Upper lobe of right lung (tissue), 1 donor: ENCODE results near the gene SKOR1. TPM values are rescaled to one million over a fixed set of nuclear protein-coding genes. Genes with fewer than 3 reads are reported as not detected.

Source experiments
- ATAC-seq: fragments of 200-7000 bp; cut with Tn5 transposase; one replicate; pipeline ENCODE4 v1.9.1; 2020; ENCODE audit warnings: mild to moderate bottlenecking, moderate library complexity
- DNase-seq: peaks from one replicate; pipeline ENCODE4 v3.0.0-alpha.2; 2020
- H3K27ac ChIP-seq: fragments of 200-600 bp; one replicate; pipeline ENCODE4 v1.8.0; 2022
- H3K27me3 ChIP-seq: fragments of 200-600 bp; one replicate; pipeline ENCODE4 v1.8.0; 2022; ENCODE audit warnings: mild to moderate bottlenecking
- H3K36me3 ChIP-seq: fragments of 200-600 bp; one replicate; pipeline ENCODE4 v1.8.0; 2022
- H3K4me1 ChIP-seq: fragments of 200-600 bp; one replicate; pipeline ENCODE4 v1.8.0; 2022
- H3K4me3 ChIP-seq: fragments of 200-600 bp; one replicate; pipeline ENCODE4 v1.8.0; 2022; ENCODE audit warnings: mild to moderate bottlenecking
- H3K9me3 ChIP-seq: fragments of 200-600 bp; one replicate; pipeline ENCODE4 v1.8.0; 2022
- intact Hi-C: fragments of 100-400 bp; cut with DNase I; formaldehyde crosslinking; loops from one replicate; pipeline ENCODE4 v1.11.0; 2022
- total RNA-seq: library from RNA; stranded (reverse); fragmentation: NEBNext Ultra II Directional; extraction: Animal tissue kit (Norgen Biotek cat#: 25700); gene quantifications from one replicate; pipeline ENCODE4 v1.2.1, GENCODE V29; 2021
- TF ChIP-seq, protein P1 (sequence below): fragments of 200-600 bp; IDR thresholded peaks from one replicate; pipeline ENCODE4 v1.8.0; 2022; ENCODE audit warnings: antibody characterized with exemption
- donor health status: DM: no; HTN: yes; CAD: no; lungs with severe emphysema.

The SKOR1 gene
- total RNA-seq, 1 donor from 2014 or later, result 0.52 TPM

DNA sequence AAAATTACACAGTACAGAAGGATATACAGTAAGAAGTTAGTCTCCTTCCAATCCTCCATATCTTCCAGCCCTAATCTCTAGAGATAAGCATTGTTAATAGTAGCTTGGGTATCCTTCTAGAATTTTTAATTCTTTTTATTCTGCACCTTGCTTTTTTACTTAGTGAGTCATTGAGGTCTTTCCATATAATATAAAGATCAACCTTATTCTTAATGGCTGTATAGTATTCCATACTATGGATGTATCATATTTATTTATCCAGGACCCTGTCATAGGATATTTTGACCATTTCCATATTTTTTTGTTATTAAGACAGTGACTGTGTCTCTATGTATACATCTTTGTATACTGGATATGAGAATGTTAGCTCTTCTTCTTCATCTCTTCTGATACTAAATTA lies 36.3 kb upstream of the SKOR1 start:
- TF ChIP-seq, protein P1, sequence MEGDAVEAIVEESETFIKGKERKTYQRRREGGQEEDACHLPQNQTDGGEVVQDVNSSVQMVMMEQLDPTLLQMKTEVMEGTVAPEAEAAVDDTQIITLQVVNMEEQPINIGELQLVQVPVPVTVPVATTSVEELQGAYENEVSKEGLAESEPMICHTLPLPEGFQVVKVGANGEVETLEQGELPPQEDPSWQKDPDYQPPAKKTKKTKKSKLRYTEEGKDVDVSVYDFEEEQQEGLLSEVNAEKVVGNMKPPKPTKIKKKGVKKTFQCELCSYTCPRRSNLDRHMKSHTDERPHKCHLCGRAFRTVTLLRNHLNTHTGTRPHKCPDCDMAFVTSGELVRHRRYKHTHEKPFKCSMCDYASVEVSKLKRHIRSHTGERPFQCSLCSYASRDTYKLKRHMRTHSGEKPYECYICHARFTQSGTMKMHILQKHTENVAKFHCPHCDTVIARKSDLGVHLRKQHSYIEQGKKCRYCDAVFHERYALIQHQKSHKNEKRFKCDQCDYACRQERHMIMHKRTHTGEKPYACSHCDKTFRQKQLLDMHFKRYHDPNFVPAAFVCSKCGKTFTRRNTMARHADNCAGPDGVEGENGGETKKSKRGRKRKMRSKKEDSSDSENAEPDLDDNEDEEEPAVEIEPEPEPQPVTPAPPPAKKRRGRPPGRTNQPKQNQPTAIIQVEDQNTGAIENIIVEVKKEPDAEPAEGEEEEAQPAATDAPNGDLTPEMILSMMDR, result no peak
- DNase-seq (no peak), ATAC-seq (no peak)
- Histone ChIP-seq H3K9me3 (no peaks in the 10 kb centered on the region), H3K4me1 (no peaks in the 10 kb centered on the region), H3K36me3 (no peaks in the 10 kb centered on the region), H3K27ac (no peak overlapping the region), H3K27me3 (no peaks in the 10 kb centered on the region), H3K4me3 (no peak overlapping the region)
- intact Hi-C loops, result no loop called here

GRCh38 chr15:67790610-67791319 lies 34.5 kb upstream of the SKOR1 start:
- DNase-seq, result no peak
- intact Hi-C loops, result no loop called here
- TF ChIP-seq, protein P1, result no peak
- no peaks in the 10 kb centered on the region for H3K27me3 ChIP-seq
- H3K4me1 ChIP-seq, result no peaks in the 10 kb centered on the region
- H3K9me3 ChIP-seq, result peaks cover 9% of the 10 kb centered on the region
- no peaks in the 10 kb centered on the region for H3K36me3 ChIP-seq
- no peak overlapping the region for H3K27ac ChIP-seq
- ATAC-seq, result no peak
- no peak overlapping the region for H3K4me3 ChIP-seq

- TF ChIP-seq, protein P1, result no peak
- intact Hi-C loops, result no loop called here
- ATAC-seq (no peak), DNase-seq (no peak)
- Histone ChIP-seq H3K9me3 (peaks cover 9% of the 10 kb centered on the region), H3K4me1 (no peaks in the 10 kb centered on the region), H3K36me3 (no peaks in the 10 kb centered on the region), H3K27me3 (no peaks in the 10 kb centered on the region), H3K27ac (no peak overlapping the region), H3K4me3 (no peak overlapping the region)
Measured at GRCh38 chr15:67792250-67792942, 32.9 kb upstream of the SKOR1 start.

- DNase-seq (no peak), ATAC-seq (no peak)
- intact Hi-C loops, result no loop called here
- H3K4me3 ChIP-seq, result no peak overlapping the region
- TF ChIP-seq, protein P1, result no peak
- no peaks in the 10 kb centered on the region for H3K4me1 ChIP-seq
- no peaks in the 10 kb centered on the region for H3K27me3 ChIP-seq
- H3K9me3 ChIP-seq, result peaks cover 9% of the 10 kb centered on the region
- no peak overlapping the region for H3K27ac ChIP-seq
- no peaks in the 10 kb centered on the region for H3K36me3 ChIP-seq
Measured at GRCh38 chr15:67794832-67795574, 30.3 kb upstream of the SKOR1 start.

GRCh38 chr15:67796196-67797127 lies 28.8 kb upstream of the SKOR1 start:
- no peaks in the 10 kb centered on the region for H3K4me1 ChIP-seq
- intact Hi-C loops, result no loop called here
- ATAC-seq (no peak), DNase-seq (no peak)
- TF ChIP-seq, protein P1, result no peak
- H3K4me3 ChIP-seq, result no peak overlapping the region
- H3K36me3 ChIP-seq, result no peaks in the 10 kb centered on the region
- no peak overlapping the region for H3K27ac ChIP-seq
- H3K9me3 ChIP-seq, result peaks cover 9% of the 10 kb centered on the region
- H3K27me3 ChIP-seq, result no peaks in the 10 kb centered on the region
